ENCODE results near the gene PPT1.

Gene PPT1

DNA sequence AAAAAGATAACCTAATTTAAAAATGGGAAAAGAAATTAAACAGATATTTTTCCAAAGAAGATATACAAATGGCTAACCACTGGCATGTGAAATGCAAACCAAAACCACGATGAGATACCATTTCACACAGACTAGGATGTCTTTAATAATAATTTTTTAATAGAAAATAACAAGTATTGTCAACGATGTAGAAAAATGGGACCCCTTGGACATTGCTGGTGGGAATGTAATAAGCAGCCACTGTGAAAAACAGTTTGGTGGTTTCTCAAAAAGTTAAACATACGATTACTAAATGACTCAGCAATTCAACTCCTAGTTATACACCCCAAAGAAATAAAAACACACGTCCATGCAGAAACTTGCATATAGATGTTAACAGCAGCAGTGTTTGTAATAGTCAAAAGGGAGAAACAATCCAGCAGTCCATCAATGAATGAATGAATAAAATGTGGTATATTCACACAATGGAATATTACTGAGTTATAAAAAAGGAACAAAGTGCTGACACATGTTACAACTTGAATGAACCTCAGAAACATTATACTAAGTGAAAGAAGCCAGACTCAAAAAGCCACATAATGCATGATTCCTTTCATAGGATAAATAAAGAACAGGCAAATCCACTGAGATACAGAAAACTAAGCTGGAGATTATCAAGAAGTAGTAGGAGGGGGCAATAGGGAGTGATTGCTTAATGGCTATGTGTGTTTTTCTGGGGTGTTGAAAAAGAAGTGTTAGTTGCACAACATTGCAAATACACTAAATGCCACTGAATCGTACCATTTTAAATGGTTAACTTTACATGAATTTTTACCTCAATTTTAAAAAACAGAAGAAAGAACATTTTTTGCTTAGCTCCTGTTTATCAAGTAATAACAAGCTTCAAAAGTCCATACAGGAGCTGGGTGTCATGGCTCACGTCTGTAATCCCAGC, 4.1 kb downstream of the PPT1 start:
- DNase-seq (ENCODE audit: low read depth in 2 of 2), result no peak

DNA sequence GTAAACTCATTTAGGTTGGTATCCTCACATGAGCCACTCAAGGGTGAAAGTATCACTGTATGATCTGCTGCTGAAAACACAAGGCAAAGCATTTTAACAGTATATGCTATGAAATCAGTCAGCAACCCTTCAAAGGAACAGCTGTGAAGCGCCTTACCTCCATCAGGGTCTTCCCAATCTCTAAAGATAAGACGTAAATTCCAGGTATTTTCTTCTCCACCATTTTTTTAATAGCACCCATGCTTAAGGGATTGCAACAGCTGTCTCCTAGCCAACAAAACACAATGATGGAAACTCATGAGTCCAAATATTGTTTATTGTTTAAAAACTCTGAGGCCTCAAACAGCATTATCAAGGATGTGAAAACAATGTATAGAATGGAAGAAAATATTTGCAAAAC, 4.8 kb downstream of the PPT1 start:
- DNase-seq (ENCODE audit: low read depth in 2 of 2), result no peak

DNA sequence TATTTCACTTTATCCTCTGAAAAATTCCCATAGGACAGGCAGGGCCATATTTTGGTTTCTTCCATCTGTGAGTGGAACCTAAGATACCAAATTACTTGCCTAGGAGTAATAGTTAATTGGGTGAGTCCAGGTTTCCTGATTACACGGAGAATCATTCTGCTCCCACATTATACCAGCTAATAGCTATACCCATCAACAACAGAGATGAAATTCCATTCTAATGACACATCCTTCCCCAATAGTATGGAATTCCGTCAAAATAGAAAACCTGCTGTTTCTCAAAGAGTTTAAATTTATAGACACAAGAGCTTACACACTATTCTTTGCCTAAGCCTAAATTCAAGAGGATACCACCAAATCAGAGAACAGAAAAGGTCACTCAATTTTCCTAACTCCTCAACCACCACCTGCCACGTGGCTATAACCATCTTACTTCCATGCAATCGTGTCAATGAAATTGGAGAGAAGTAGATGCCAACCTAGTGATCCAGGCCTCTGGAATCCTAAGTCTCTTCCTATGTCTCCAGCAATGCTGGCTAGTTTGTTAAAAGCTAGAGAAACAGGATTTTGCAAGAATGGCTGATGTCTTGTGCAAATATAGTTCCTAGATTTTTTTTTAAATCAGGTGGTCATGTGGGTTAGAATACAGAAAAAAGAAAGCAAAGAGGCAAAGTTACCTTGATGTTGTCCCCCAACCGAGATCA, 6.2 kb downstream of the PPT1 start:
- no peak for DNase-seq (ENCODE audit: low read depth in 2 of 2)

DNA sequence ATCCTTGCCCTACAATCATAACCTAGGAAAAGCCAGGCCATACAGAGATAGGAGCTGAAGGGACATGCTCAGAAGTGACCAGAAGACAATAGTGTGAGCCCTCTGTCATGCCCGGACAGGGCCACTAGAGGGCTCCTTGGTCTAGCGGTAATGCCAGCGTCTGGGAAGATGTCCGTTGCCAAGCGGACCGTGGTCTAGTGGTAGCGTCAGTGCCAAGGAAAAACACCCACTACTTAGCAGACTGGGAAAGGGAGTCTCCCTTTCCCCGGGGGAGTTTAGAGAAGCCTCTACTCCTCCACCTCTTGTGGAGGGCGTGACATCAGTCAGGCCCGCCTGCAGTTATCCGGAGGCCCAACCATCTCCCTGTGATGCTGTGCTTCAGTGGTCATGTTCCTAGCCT, 12.3 kb downstream of the PPT1 start:
- DNase-seq (ENCODE audit: low read depth in 2 of 2), result peak in 1 of 2 donors; percentile 14

DNA sequence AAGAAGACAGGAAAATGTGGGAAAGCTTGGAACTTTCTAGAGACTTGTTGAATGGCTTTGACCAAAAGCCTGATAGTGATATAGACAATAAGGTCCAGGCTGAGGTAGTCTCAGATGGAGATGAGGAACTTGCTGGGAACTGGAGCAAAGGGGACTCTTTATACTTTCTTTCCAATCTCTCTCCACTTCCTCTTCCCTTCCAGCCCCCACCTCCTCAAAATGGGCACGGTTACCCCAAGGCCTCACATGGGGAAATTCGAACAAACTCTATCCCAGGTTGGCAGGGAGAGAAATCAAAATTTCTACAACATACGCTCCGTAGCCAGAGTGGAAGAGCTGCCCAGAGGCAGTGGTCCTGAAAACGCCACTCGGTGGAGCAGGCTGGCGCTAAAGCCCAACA, 15.2 kb downstream of the PPT1 start:
- DNase-seq (ENCODE audit: low read depth in 2 of 2), result no peak

DNA sequence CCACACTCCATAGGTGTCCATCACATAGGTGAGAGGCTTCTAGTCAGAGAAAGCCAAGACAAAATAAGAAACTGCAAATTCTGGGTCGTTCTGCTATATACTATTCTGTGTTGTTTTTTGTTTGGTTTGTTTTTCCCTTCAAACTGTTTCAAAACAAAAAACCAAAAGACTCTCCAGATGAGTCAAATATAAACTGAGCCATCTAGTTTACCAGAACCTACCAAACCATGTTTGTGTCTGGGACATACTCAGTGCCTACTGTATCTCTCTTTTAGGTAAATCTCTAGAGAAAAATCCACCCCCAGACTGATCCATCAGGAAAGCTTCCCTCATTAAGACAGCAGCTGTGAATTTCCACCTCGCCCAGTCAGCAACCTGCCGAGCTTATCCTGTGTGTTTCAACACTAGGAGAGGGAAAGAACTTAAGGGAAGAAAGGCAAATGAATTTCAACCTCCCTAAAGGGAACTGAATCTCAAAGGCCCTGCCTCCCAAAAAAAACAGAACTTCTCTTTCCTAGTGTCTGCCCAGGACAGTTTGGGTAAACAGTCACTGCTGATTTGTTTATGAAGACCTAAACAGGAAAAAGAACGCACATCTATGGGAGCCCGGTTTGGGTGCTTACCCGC, 17.2 kb downstream of the PPT1 start:
- DNase-seq (ENCODE audit: low read depth in 2 of 2), result no peak

DNA sequence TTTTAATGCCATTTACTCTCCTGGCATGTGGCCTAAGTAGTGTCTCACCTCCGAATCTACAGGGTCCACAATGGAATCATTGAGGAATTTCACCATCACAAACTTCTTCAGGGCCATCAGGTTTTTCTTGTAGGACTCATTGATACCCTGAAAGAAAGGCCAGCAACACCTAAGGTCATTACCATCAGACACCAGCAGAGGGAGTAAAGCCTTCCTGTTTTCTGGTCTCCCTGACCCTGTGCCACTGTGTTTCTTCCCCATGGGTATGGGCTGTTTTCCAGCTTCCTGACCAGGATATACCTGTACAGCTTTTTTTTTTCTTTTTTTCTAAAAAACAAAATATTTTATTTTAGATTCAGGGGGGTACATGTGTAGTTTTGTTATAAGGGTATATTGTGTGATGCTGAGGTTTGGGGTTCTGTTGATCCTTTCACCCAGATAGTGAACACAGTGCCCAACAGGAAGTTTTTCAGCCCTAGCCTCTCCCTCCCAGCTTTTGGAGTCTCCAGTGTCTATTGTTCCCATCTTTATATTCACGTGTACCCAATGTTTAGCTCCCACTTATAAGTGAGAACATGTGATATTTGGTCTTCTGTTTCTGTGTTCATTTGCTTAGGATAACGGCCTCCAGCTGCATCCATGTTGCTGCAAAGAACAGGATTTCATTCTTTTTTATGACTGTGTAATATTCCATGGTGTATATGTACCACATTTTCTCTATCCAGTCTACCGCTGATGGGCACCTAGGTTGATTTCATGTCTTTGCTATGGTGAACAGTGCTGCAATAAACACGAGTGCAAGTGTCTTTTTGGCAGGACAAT, 18.3 kb downstream of the PPT1 start:
- DNase-seq (ENCODE audit: low read depth in 2 of 2), result peak in 1 of 2 donors; percentile 42

DNA sequence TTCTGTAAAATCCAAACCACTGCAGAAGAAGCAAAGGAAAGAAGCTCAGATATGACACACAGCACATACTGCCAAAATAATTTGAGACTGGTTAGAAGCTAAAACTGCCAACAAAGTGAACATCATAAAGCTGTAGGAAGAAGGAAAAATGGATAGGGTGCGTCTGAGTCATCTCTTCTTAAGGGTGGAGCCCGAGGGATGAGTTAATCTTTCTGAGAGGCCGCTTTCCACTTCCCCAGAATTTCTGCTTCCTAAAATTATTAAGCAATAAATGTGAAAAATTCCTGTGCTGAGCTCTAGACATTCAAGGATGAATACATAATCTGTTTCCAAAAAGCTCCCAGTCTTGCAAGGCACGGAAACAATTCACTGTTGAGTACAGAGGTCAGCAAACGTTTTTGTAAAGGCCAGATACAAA, 20.1 kb downstream of the PPT1 start:
- DNase-seq (ENCODE audit: low read depth in 2 of 2), result no peak

DNA sequence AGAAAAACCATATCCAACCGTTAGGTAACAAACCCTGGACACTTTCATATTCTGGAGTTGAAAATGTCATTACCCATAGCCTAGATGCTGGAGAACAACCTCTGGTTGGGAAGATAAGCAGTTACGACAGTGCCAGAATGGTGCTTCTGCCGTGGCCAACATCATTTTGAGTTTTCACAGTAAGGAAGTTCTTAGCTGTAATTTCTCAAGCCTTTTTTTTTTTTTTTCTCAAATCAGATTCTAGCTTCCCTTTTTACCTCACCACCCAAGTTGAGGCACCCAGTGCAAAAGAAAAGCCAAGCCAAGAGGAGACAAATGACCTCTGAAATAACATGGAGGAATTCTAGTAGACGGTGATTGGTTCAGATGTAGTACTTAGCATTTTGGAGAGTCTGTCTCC, 21.8 kb downstream of the PPT1 start:
- DNase-seq (ENCODE audit: low read depth in 2 of 2), result no peak

DNA sequence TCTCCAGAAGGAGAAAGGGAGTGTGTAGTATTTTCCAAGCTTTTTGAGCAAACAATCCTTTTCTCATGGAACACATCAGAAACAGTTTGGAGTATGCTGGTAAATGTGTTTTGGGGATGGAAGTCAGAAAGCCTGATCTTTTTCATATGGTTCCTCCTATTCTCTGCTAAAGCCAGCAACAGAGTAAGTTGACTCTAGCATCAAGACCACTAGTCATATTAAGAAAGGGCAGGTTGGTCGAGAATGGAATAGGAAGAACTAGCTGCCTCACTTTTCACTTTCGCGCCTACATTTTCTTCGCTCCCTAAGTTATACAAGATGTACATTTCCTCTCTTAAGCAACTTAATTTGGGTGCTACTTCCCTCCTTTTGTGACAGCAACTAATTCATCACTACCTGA, 24.0 kb downstream of the PPT1 start:
- DNase-seq (ENCODE audit: low read depth in 2 of 2), result no peak

DNA sequence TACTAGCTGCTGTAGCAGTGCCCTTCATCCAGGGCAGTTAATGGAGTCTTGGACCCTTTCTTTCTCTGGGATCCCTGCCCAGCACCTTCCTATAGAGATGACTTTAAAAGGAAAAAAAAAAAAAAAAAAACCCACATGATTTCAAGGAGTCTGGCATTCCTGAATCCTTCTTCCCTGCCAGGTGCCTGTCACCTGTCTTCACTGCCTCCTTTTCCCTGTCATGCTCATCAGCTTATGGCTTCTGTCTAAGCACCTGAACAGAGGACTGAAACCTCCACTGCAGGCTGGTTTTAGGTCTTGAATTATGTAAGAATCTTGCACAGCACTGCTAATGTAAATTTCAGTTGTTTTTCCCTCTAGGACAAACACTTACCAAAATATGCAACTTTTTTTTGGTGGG, 24.9 kb downstream of the PPT1 start:
- DNase-seq (ENCODE audit: low read depth in 2 of 2), result no peak

DNA sequence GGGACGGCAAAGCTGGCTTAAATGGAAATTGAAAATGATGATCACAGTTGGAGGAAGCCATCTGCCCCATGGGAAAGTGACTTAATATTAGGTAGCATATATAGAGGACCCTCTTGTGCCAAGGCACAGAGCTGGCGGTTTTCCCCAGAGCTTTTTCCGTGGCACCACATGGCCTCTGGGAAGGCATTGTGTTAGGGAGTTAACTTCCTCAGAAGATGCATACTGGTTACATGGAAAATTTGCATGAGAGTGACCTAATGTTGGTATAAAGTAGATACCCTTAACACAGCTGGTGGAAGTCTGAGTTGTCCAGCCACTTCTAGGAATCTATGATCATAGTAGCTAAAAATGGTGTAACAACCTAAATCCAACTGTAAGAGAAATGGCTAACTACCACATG, 29.2 kb downstream of the PPT1 start:
- no peak for DNase-seq (ENCODE audit: low read depth in 2 of 2)

DNA sequence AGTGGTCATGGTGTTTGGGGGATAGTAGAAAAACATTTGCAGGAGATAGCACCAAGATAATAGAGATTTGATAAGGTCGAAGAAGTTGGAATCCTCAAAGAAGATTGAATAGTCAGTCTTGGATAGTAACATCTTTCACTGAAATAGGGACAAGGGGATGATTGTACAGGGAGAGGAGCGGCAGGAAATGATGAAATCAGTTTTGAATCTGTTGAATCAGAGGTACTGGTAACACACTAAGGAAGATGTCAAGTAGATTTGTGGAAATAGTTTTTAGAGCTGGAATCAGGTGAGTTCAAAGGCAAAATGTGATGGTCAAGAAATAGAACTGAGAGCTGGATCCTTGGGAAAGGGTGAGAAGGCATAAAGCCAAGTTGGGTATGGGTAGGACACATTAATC, 30.0 kb downstream of the PPT1 start:
- DNase-seq (ENCODE audit: low read depth in 2 of 2), result no peak

DNA sequence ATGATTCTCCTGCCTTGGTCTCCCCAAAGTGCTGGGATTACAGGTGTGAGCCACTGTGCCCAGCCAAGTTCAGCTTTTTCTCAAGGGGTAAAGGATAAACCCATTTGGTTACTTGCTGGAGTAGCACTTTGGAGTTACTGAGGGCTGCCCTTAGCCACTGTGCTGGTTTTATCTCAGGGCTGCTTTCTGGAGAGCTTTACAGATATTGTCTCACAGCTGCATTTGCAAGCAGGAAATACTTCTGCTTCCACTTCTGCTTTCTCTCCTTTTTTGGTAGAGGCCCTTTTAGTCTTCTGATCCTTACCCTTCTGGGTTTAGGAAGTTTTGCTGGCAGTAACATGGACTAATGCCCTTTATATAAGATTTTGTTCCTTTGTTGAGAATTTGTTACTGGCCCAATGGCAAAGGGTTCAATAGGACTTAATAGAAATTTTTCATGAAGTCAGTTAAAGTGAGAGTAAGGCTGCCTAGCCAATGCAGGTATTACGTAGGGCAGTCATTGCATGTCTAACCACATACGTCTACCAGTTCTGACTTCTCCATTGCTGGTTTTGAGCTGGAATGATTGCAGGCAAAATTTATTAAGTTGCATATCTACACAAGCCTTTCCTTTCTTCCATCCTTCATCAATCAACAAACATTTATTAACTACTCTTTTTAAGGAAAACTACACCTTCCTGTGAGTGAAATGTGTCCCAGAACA, 32.1 kb downstream of the PPT1 start:
- no peak for DNase-seq (ENCODE audit: low read depth in 2 of 2)

DNA sequence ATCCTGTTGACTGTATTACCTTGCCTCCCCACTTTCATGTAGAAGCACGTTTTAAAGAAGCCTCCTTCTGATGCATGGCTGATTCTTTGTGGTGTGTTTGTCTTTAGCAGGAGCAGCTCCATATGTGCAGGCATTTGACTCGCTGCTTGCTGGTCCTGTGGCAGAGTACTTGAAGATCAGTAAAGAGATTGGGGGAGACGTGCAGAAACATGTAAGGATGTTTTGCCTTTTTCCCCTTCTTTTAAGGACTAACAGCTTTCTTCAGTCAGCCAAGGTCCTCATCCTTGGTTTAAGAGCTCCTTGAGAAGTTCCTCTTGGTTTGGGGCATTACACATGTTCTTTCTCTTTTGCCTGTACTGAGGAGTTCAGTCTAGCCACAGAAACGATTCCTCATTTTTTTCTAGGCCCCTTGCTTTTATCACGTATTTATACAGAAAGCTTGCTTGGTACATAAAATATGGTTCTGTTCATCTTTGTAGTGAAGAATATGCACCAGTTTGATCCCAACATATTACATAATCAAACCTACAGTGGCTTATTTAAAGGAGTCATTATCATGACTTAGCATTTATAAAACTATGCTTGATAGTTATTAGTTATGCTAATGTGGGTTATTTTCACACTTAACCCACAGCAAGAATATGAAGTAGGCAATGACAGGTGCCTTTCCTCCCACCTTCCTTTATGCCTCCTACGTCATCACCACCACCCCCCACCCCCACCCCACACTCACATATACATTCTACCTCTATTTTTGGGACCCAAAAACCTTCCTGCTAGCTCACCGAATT, 36.9 kb downstream of the PPT1 start:
- DNase-seq (ENCODE audit: low read depth in 2 of 2), result no peak

DNA sequence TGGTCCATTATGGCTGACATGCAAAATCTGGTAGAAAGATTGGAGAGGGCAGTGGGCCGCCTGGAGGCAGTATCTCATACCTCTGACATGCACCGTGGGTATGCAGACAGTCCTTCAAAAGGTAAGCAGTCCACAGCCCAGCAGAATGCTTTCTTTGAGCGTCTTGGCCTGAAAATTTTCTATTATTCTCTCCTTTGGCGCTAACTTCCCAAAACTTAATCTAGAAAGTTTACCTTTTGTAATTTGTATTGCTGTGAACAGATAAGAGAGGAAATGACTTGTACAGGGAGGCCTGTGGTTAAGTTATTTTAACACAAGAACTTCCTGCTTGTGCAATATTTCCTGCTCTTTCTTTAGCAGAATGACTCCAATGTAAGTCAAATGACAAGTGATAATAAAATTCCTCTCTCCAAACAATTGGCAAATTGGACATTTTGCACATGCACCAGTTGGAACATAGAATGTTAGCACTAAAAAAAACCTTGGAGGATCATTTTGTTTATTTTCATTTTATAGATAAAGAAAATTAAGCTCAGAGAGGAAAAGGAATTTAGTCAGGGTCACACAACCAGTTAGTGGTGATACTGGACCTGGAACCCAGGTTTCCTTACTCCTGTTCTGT, 37.6 kb downstream of the PPT1 start:
- DNase-seq (ENCODE audit: low read depth in 2 of 2), result no peak

DNA sequence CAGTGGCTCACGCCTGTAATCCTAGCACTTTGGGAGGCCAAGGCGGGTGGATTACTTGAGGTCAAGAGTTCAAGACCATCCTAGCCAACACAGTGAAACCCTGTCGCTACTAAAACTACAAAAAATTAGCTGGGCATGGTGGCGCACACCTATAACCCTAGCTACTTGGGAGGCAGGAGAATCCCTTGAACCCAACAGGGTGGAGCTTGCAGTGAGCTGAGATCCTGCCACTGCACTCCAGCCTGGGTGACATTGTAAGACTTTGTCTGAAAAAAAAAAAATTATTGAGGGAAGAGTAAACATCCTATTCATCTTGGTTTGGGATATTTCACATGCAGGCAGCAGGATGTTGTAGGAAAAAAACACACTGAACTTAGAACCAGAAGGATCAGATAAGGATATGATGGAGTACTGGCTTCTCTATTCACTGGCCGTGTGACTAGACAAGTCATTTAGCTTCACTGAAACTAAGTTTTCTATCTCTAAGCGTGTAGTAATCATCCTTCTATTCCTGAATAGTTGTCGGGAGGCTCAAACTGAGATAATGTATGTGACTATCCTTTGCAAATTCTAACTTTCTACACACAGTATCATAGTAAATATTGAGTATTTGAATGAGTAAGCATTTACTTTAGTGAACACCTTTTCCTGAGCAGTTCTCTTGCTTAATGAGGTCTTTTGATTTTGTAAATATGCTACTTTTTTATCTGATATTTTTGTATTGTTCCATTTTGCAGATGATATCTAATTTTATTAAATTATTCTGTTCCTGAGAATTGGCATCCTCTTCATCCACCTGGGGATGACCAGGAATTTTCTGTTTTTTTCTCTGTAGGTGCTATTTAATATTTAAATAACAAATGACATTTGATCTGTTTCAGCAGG, 38.4 kb downstream of the PPT1 start:
- DNase-seq (ENCODE audit: low read depth in 2 of 2), result no peak

DNA sequence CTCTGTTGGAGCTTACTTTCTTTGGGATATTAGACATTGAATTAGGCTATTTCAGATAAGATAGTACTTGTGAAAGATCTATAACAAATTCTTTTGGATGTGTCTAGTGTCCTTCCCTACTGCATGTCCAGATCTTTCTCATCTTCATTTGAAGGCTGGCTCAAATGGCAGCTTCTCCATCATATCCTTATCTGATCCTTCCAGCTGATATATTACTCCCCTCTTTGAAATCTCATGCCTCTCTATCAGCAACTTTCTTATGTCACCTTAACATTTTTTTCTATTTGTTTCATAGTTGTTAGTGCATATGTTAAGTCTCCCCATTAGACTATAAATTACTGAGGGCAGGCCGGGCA, 39.0 kb downstream of the PPT1 start:
- DNase-seq (ENCODE audit: low read depth in 2 of 2), result no peak
